HG03060 (cell line): ENCODE measurements around the gene TEX30.

Source experiments
- ATAC-seq: cut with Tn5 transposase; IDR thresholded peaks from one replicate; pipeline ENCODE4 v1.9.1; 2021; ENCODE audit warnings: low read depth, moderate number of reproducible peaks; ENCODE audit not compliant: unreplicated experiment

Gene TEX30

DNA sequence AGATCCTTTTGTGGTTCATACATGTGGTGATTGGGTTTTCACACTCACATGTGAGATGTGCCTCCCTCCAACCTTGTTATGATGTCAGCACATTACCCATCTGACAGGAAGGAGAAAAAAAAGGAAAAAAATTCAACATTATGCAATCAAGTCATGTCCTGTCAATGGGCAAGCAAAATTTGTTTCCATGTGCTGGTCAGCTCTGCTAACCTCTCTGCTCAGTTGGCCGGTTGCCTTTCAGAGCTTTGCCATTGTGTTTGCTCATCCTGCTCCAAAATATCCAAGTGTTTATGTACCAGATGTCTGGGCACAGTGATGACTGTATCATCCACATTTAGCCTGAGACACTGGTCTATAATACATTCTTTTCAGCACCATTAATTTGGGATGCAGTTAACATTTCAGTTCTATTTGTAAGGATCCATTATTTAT is 51.8 kb downstream of the TEX30 start:
- ATAC-seq: no peak

DNA sequence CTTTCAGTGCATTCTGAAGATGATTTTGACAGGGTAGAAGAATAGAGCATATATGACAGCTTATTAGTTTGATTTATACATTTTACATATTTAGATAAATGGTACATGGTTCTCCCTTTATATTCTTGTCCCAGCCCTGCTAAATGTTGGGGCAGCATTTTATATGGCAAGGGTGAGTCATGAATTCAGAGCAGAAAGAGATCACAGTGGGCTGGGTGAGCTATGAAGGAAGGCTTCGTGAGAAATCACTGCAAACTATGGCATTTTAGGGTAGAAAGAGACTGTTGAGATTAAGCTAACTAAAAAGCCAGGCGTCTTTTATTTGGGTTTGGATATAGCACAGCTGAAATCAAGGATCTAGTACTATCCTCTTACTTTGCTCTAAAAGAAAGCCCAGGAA is 54.8 kb downstream of the TEX30 start:
- no peak for ATAC-seq
